Hepatocyte (in vitro differentiated cells): Measurements from ENCODE around the gene ASIP. TPM values are rescaled to one million over a fixed set of nuclear protein-coding genes. Genes with fewer than 3 reads are reported as not detected.

Source experiments
- DNase-seq: peaks from one replicate; pipeline ENCODE4 v3.0.0-alpha.2; 2016; ENCODE audit warnings: low spot score
- H2AFZ ChIP-seq: fragments of 200-600 bp; sonication (generic); 2 replicates; pipeline ENCODE4 v1.6.0; 2016; ENCODE audit warnings: antibody characterized with exemption, mild to moderate bottlenecking
- H3K27ac ChIP-seq: fragments of 200-600 bp; sonication (generic); 2 replicates; pipeline ENCODE4 v1.5.1; 2016; ENCODE audit warnings: mild to moderate bottlenecking
- H3K27me3 ChIP-seq: fragments of 200-600 bp; sonication (generic); 2 replicates; pipeline ENCODE4 v1.6.1; 2016
- H3K36me3 ChIP-seq: fragments of 200-600 bp; sonication (generic); replicated peaks from 2 replicates; pipeline ENCODE4 v1.5.1; 2016; ENCODE audit warnings: low read depth; ENCODE audit not compliant: insufficient read depth
- H3K4me1 ChIP-seq: fragments of 200-600 bp; sonication (generic); 2 replicates; pipeline ENCODE4 v1.5.1; 2016; ENCODE audit warnings: mild to moderate bottlenecking, moderate library complexity; ENCODE audit not compliant: insufficient read depth
- H3K4me2 ChIP-seq: fragments of 200-600 bp; sonication (generic); 2 replicates; pipeline ENCODE4 v1.6.0; 2016
- H3K4me3 ChIP-seq: fragments of 200-600 bp; sonication (generic); 2 replicates; pipeline ENCODE4 v1.5.1; 2016; ENCODE audit warnings: mild to moderate bottlenecking
- H3K79me2 ChIP-seq: fragments of 200-600 bp; sonication (generic); 2 replicates; pipeline ENCODE4 v1.6.0; 2017; ENCODE audit warnings: mild to moderate bottlenecking
- H3K9me2 ChIP-seq: fragments of 200-600 bp; sonication (generic); replicated peaks from 2 replicates; pipeline ENCODE4 v1.6.0; 2017; ENCODE audit warnings: mild to moderate bottlenecking; ENCODE audit not compliant: insufficient read depth
- H3K9me3 ChIP-seq: fragments of 200-600 bp; sonication (generic); 2 replicates; pipeline ENCODE4 v1.5.1; 2016; ENCODE audit warnings: low read depth, mild to moderate bottlenecking
- H4K20me1 ChIP-seq: fragments of 200-600 bp; sonication (generic); 2 replicates; pipeline ENCODE4 v1.6.0; 2016; ENCODE audit warnings: mild to moderate bottlenecking; ENCODE audit not compliant: insufficient read depth, poor library complexity, severe bottlenecking
- EZH2 ChIP-seq: fragments of 200-600 bp; sonication (generic); IDR thresholded peaks from 2 replicates; pipeline ENCODE4 v1.6.1; 2016; ENCODE audit warnings: antibody characterized with exemption, mild to moderate bottlenecking, borderline replicate concordance
- EZH2phosphoT487 ChIP-seq: fragments of 200-600 bp; sonication (generic); IDR thresholded peaks from one replicate; pipeline ENCODE4 v1.6.1; 2018; ENCODE audit warnings: antibody characterized with exemption, mild to moderate bottlenecking, low read depth, moderate library complexity; ENCODE audit not compliant: unreplicated experiment, severe bottlenecking
- WGBS: methylation state at CpG from one replicate; pipeline ENCODE4 v1.1.6; 2016; ENCODE audit warnings: low lambda C conversion rate; ENCODE audit errors: missing lambda C conversion rate; 5-methylcytosine and 5-hydroxymethylcytosine counted together
- polyA plus RNA-seq: library from polyadenylated mRNA; unstranded; fragments of >200 nt; fragmentation: Nextera tagmentation; extraction: Ambion mirVana; gene quantifications from 2 replicates; pipeline ENCODE4 v1.2.1, GENCODE V29; 2016
- total RNA-seq: library from RNA; depleted of rRNA; stranded (reverse); fragments of >200 nt; gene quantifications from 2 replicates; pipeline ENCODE4 v1.2.3, GENCODE V29; 2014
- TF ChIP-seq, protein P1 (sequence below): fragments of 200-600 bp; sonication (generic); IDR thresholded peaks from 2 replicates; pipeline ENCODE4 v1.5.1; 2016; ENCODE audit warnings: antibody characterized with exemption, mild to moderate bottlenecking; ENCODE audit not compliant: poor library complexity

The ASIP gene
- total and polyA plus RNA-seq, 2 experiments from 2014 or later: 3.3 TPM; not detected in 1

- no peaks in the 10 kb centered on the region for H3K79me2 ChIP-seq
- no peaks in the 10 kb centered on the region for H3K36me3 ChIP-seq
- H3K27ac ChIP-seq: no peak overlapping the region
- H3K27me3 ChIP-seq: no peaks in the 10 kb centered on the region
- no peak overlapping the region for H3K4me2 ChIP-seq
- DNase-seq: no peak
- no peak overlapping the region for H3K4me3 ChIP-seq
- H3K9me2 ChIP-seq: no peaks in the 10 kb centered on the region
- no peaks in the 10 kb centered on the region for H4K20me1 ChIP-seq
- TF ChIP-seq, protein P1, sequence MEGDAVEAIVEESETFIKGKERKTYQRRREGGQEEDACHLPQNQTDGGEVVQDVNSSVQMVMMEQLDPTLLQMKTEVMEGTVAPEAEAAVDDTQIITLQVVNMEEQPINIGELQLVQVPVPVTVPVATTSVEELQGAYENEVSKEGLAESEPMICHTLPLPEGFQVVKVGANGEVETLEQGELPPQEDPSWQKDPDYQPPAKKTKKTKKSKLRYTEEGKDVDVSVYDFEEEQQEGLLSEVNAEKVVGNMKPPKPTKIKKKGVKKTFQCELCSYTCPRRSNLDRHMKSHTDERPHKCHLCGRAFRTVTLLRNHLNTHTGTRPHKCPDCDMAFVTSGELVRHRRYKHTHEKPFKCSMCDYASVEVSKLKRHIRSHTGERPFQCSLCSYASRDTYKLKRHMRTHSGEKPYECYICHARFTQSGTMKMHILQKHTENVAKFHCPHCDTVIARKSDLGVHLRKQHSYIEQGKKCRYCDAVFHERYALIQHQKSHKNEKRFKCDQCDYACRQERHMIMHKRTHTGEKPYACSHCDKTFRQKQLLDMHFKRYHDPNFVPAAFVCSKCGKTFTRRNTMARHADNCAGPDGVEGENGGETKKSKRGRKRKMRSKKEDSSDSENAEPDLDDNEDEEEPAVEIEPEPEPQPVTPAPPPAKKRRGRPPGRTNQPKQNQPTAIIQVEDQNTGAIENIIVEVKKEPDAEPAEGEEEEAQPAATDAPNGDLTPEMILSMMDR: no peak
- TF ChIP-seq EZH2phosphoT487 (no peak), EZH2 (no peak)
- H3K9me3 ChIP-seq: no peaks in the 10 kb centered on the region
- H3K4me1 ChIP-seq: no peaks in the 10 kb centered on the region
- no peak overlapping the region for H2AFZ ChIP-seq
Observed at GRCh38 chr20:34231634-34232033, 9.6 kb upstream of the ASIP start.

GRCh38 chr20:34232494-34233087 lies 8.6 kb upstream of the ASIP start:
- Histone ChIP-seq H3K4me1 (no peaks in the 10 kb centered on the region), H3K36me3 (no peaks in the 10 kb centered on the region), H3K4me2 (no peak overlapping the region), H3K27me3 (no peaks in the 10 kb centered on the region), H2AFZ (no peak overlapping the region), H3K27ac (no peak overlapping the region), H3K4me3 (no peak overlapping the region), H3K9me2 (no peaks in the 10 kb centered on the region), H4K20me1 (no peaks in the 10 kb centered on the region), H3K9me3 (no peaks in the 10 kb centered on the region), H3K79me2 (no peaks in the 10 kb centered on the region)
- WGBS: 93% methylated on average over 3 of the region's 3 CpGs
- no peak for TF ChIP-seq EZH2
- TF ChIP-seq, protein P1: no peak
- no peak for TF ChIP-seq EZH2phosphoT487
- no peak for DNase-seq

DNA sequence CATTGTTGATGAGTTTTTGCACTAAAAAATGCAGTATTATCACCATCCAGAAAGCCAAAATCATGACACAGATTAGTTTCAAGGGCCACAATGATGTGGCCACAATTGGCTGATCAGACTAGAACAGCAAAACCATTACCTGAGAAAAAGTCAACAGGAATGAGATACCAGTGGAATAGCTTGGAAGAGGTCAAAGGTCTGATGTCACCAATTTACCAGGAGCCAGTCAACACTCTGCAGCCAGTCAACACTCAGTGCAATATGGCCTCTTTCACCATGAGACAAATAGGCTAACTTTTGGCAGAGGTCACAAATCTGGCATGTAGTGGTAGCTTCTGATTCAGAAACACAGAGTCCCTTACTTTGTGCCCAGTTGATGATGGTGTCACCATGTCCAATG lies 7.5 kb upstream of the ASIP start:
- no peak for DNase-seq

More for the DNA sequence above, 7.5 kb upstream of the ASIP start:
- no peaks in the 10 kb centered on the region for H3K79me2 ChIP-seq
- H3K4me3 ChIP-seq: no peak overlapping the region
- H4K20me1 ChIP-seq: no peaks in the 10 kb centered on the region
- no peaks in the 10 kb centered on the region for H3K9me2 ChIP-seq
- no peaks in the 10 kb centered on the region for H3K27me3 ChIP-seq
- no peak for TF ChIP-seq EZH2phosphoT487
- TF ChIP-seq, protein P1: no peak
- TF ChIP-seq EZH2: no peak
- H3K4me1 ChIP-seq: no peaks in the 10 kb centered on the region
- no peaks in the 10 kb centered on the region for H3K9me3 ChIP-seq
- no peak overlapping the region for H2AFZ ChIP-seq
- no peaks in the 10 kb centered on the region for H3K36me3 ChIP-seq
- no peak overlapping the region for H3K4me2 ChIP-seq
- no peak overlapping the region for H3K27ac ChIP-seq
